Mucosa of stomach (tissue), 1 donor: ENCODE results near the gene F8.
"Not testable (repeated sequence)": the region's sequence is repeated elsewhere in the genome, so short reads cannot be mapped to it uniquely, and the experiment has no call there.

Experiments
- H3K27me3 ChIP-seq: one replicate; pipeline ENCODE4 v1.7.0; 2013; ENCODE audit warnings: mild to moderate bottlenecking, low read length; ENCODE audit not compliant: control insufficient read depth, insufficient read depth
- H3K36me3 ChIP-seq: one replicate; pipeline ENCODE4 v1.7.0; 2013; ENCODE audit warnings: low read length; ENCODE audit not compliant: control insufficient read depth, insufficient read depth
- H3K4me1 ChIP-seq: one replicate; pipeline ENCODE4 v1.7.0; 2013; ENCODE audit warnings: mild to moderate bottlenecking, low read length; ENCODE audit not compliant: control insufficient read depth, insufficient read depth
- H3K4me3 ChIP-seq: one replicate; pipeline ENCODE4 v1.7.0; 2013; ENCODE audit warnings: low read length
- H3K9ac ChIP-seq: one replicate; pipeline ENCODE4 v1.7.0; 2013; ENCODE audit warnings: mild to moderate bottlenecking, low read length, moderate library complexity
- H3K9me3 ChIP-seq: one replicate; pipeline ENCODE4 v1.7.0; 2013; ENCODE audit warnings: mild to moderate bottlenecking, low read length, moderate library complexity; ENCODE audit not compliant: control insufficient read depth
- donor health status: Pancreatic carcinoma.

Gene F8

DNA sequence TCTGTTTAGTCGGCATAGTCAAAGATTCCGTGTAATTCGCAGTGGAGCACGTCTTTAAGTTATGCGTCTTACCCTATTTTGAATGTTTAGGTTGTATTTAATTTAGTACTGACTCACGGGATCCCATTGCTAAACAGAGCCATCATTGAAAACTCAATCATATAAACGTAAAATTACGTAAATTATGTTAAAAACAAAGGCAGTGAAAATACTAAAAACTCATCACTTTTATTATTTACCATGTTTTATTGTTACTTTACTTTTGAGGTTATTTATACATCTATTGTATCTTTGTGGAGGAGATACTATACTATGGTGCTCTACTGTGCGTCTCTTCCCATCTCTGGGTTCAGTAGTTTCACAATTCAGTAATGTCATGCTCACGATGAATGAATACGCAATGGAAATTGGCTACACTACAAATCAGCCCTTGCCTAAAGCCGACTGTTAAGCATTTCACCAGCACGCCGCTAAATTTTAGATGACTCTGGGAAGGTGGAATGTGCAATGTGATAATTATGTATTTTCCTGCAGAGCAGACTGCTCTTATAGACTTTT is 5.1 kb upstream of the F8 start:
- H3K9ac ChIP-seq: peak overlapping the region; percentile 92
- no peaks in the 10 kb centered on the region for H3K9me3 ChIP-seq
- H3K4me3 ChIP-seq: peak overlapping the region; percentile 89
- H3K36me3 ChIP-seq: no peaks in the 10 kb centered on the region
- H3K4me1 ChIP-seq: peaks cover 6% of the 10 kb centered on the region
- H3K27me3 ChIP-seq: no peaks in the 10 kb centered on the region

DNA sequence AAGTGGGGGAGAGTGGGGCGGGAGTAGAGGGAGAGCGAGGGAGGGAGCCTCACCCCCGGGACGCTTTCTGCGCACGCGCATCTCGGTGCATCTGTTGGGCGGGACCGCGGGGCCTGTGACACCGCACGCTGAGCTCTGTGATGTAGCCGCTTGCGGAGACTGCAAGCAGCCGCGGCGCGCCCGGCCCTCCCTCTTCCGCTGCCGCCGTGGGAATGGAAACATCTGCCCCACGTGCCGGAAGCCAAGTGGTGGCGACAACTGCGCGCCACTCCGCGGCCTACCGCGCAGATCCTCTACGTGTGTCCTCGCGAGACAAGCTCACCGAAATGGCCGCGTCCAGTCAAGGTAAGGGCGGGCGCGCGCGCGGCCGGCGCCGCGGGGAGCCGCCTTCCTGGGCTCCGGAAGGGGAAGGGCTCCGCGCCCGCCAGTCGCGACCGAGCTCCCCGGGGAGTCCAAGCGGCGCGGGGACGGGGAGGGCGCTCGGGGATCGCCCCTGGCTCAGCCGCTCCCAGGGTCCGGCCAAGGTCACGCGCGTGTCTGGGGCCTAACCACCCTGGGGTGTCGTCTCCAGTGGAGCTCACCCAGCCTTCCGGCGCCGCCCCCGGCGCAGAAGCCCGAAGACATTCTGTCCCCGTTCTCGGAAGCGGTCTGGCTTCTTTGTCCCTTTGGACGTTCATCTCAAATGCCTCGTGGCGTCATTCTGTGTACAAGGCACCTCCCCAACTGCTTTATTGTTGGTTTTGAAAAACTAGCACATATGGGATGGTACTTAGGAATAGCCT is 4.4 kb upstream of the F8 start, which contains the start of gene FUNDC2:
TSS of gene FUNDC2 (plus strand) at position 118 of the 782 bp plus-strand sequence. CDS start at position 213, 95 bp downstream.
- Histone ChIP-seq H3K36me3 (no peaks in the 10 kb centered on the region), H3K9me3 (no peaks in the 10 kb centered on the region), H3K27me3 (no peaks in the 10 kb centered on the region), H3K4me1 (peaks cover 6% of the 10 kb centered on the region), H3K4me3 (peak within 1 kb of the TSS; percentile 89), H3K9ac (peak within 1 kb of the TSS; percentile 92)

DNA sequence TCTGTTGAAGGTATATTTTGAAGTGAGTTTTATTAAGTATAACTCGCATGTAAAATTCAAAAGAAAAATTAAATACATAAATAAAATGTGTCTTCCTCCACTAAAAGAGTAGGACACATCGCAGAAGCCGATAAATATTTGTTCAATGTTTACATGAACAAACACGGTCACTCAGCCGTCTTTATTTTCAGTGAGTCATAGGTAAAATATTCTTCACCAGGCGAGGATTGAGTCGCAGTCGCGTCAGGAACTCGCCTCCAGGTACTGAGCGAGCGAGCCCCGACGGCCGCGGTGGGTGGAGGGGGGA is 3.9 kb upstream of the F8 start:
- Histone ChIP-seq H3K4me1 (peaks cover 6% of the 10 kb centered on the region), H3K4me3 (no peak overlapping the region), H3K27me3 (no peaks in the 10 kb centered on the region), H3K9ac (peak overlapping the region; percentile 65), H3K36me3 (no peaks in the 10 kb centered on the region), H3K9me3 (no peaks in the 10 kb centered on the region)

DNA sequence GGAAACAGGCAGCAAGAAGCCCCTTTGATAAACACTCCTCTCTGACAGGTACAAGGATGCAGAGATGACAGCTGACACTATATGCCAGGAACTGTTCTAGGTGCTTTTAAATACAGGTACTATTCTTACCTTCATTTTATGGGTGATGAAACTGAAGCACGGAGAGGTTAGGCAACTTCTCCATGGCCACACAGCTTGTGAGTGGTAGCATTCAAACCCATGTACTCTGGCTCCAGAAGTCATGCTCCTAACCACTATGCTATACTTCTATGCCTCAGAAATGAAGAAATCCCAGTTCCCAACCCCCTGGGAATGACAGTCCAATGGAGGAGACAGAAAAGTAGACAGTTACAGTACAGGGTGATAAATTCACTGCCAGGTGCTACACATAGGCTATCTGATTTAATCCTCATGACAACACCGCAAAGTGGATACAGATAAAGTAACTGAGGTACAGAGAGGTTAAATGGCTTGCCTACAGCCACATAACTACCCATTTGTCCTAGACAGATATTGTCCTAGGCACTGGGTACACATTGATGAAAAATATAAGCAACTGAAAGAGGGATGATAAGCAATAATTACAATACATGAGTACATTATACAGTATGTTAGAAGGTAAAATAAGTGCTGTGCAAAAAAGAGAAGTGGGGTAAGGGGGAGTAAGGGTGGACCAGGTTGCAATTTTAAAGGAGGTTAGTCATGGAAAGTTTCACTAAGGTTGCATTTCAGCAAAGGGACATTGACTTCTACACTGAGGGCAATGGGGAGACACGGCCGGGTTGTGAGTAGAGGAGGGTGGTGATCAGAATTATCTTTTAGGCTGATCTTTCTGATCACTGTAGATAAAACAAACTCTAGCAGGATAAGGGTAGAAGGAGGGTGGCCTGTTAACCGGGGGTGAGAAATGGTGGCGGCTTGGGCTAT is 1.6 kb upstream of the F8 start:
- H3K27me3 ChIP-seq: no peaks in the 10 kb centered on the region
- no peak overlapping the region for H3K9ac ChIP-seq
- H3K36me3 ChIP-seq: no peaks in the 10 kb centered on the region
- H3K4me3 ChIP-seq: no peak overlapping the region
- peaks cover 6% of the 10 kb centered on the region for H3K4me1 ChIP-seq
- no peaks in the 10 kb centered on the region for H3K9me3 ChIP-seq

DNA sequence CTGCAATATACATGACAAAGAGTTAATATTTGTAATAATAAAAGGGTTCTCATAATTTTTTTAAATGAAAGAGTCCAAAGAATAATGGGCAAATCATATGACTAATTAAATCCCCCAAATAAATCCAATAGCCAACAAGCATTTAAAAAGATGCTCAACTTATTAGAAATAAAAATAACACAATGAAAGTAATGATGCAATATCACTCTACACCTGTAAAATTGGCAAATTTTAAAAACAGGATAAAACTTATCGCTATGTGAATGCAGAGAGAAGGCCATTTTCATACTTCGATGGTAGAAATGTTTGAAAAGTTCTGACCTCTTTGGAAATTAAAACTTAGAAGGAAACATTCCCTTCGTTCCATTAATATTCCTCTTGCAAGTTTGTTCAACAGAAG is 1.9 kb downstream of the F8 start:
- Histone ChIP-seq H3K4me1 (no peaks in the 10 kb centered on the region), H3K27me3 (no peaks in the 10 kb centered on the region), H3K9ac (no peak overlapping the region), H3K36me3 (no peaks in the 10 kb centered on the region), H3K9me3 (no peaks in the 10 kb centered on the region), H3K4me3 (no peak overlapping the region)

DNA sequence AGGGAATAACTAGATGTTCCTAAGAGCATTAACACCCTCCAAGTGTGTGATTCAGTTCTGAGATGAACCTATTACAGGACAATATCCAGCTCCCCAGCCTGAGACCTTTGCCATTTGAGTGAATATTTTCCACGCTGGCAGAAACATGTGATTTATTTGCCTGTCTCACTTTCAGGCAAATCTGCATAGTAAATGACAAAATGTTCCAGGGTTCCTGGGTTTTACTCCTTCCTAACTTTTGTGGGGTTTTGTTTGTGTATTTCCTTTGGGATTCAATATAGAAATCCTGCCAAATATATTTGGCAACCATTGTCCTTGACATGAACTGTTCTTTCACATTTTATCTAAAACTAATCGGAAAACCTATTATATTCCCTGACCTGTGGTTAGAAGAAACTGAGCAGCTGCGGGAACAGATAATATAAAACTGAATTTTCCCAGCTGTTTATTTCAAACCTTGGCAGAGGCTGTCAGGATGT is 12.5 kb downstream of the F8 start:
- no peaks in the 10 kb centered on the region for H3K4me1 ChIP-seq
- H3K27me3 ChIP-seq: no peaks in the 10 kb centered on the region
- no peak overlapping the region for H3K9ac ChIP-seq
- no peaks in the 10 kb centered on the region for H3K36me3 ChIP-seq
- no peak overlapping the region for H3K4me3 ChIP-seq
- no peaks in the 10 kb centered on the region for H3K9me3 ChIP-seq

DNA sequence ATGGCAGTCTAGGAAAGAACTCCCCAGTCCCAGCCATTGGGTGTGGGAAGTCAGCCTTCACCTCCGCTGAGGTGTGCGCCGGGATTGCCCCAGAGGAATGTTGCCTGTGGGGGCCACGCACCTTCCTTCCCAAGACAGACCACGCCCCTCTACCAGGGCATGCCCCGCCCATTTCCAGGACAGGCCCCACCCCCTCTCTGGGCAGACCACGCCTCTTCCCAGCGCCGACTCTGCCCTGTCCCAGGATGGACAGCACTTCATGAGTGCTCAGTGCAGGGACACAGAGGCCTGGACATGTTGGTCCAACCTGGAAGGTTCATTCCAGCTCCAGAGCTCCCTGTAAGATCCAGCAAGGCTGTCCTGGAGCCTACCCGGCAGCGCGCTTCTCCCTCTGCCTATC is 13.9 kb downstream of the F8 start:
- not testable (repeated sequence) for H3K9me3 ChIP-seq, H3K4me1 ChIP-seq, H3K36me3 ChIP-seq, H3K27me3 ChIP-seq, H3K4me3 ChIP-seq, H3K9ac ChIP-seq

DNA sequence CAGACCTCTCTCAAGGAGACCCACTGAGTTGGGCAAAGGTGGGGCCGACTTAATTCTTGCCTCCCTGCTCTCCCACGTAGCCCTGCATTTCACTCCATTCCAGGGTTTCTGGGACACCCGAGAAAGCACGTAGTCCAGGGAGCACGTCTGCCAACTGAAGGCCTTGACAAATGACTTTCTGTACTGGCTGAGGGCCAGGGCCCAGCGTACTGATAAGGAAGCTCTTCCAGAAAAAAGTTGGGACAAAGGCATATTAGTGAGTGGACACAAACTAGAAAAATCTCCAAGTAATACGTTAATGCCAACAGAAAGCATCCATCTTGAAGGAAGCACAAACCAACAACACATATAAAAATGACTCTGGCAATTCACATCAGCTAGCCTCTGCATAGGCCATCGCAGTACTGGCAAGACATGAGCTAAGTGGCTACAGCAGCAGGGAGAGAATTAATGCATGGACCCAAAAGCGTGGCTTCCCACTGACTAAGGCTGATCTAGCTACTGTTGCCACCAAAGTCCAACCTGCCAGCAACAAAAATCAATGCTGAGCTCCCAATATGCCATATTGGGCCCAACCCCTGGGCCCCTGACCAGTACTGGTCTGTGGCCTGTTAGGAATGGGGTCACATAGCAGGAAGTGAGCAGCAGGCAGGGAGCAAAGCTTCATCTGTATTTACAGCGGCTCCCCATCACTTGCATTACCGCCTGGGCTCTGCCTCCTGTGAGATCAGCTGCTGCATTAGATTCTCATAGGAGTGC is 15.4 kb downstream of the F8 start:
- not testable (repeated sequence) for H3K36me3 ChIP-seq, H3K4me1 ChIP-seq, H3K27me3 ChIP-seq, H3K4me3 ChIP-seq, H3K9me3 ChIP-seq, H3K9ac ChIP-seq

DNA sequence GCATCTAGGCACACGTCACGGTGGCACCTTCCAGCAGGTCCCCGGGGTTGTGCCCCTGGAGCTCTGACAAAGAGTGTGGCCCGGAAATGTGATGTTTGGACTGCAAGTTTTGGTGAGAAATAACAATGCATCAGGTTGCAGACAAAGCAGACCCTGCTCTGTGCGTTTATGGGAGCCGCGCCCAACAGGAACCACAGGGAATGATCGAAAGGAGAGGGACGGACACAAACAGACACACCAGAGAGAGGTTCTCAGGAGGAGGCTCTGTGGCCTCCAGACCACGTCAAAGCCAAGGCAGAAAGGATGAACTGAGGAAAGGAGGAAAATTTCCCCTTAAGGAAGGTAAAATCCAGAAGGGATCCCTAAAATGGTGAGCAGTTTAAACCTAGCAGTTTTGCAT is 16.1 kb downstream of the F8 start:
- H3K9ac ChIP-seq, H3K4me3 ChIP-seq, H3K27me3 ChIP-seq, H3K9me3 ChIP-seq, H3K4me1 ChIP-seq, H3K36me3 ChIP-seq: not testable (repeated sequence)

DNA sequence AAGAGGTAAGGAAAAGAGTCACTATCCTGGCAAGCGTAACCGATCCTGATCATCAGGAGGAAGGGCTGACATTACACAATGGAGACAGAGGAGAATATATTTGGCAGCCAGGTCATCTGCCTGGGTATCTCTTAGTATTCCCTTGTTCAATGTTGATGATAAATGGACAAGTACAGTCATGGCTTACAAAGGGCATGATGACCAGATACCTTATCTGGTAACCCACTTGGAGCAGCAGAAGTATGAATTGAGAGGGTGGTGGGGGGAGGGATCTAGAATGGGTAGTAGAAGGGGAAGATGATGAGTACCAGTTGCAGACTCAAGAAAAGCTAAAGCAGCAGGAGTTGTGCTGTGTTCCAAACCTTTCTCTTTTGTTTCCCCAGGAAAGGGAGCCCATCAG is 17.3 kb downstream of the F8 start:
- no peaks in the 10 kb centered on the region for H3K36me3 ChIP-seq
- H3K27me3 ChIP-seq: no peaks in the 10 kb centered on the region
- H3K4me3 ChIP-seq: no peak overlapping the region
- H3K9ac ChIP-seq: no peak overlapping the region
- H3K4me1 ChIP-seq: no peaks in the 10 kb centered on the region
- no peaks in the 10 kb centered on the region for H3K9me3 ChIP-seq

DNA sequence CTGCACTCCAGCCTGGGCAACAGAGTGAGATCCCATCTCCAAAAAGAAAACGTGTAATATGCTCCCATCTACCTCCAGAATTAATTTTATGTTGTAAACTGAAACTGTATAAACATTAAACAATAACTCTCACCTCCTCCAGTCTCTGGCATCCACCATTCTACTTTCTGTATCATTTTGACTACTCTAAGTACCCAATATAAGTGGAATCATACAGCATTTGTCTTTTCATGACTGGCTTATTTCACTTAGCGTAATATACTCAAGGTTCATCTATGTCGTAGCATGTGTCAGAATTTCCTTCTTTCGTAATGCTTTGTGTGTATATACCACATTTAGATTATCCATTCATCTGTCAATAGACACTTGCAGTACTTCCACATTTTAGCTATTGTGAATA is 20.6 kb downstream of the F8 start:
- H3K9me3 ChIP-seq: no peaks in the 10 kb centered on the region

More for the DNA sequence above, 20.6 kb downstream of the F8 start:
- H3K27me3 ChIP-seq: no peaks in the 10 kb centered on the region
- H3K9ac ChIP-seq: no peak overlapping the region
- H3K4me1 ChIP-seq: no peaks in the 10 kb centered on the region
- H3K4me3 ChIP-seq: no peak overlapping the region
- no peaks in the 10 kb centered on the region for H3K36me3 ChIP-seq
